ENCODE results near the gene ACR.

Gene ACR

DNA sequence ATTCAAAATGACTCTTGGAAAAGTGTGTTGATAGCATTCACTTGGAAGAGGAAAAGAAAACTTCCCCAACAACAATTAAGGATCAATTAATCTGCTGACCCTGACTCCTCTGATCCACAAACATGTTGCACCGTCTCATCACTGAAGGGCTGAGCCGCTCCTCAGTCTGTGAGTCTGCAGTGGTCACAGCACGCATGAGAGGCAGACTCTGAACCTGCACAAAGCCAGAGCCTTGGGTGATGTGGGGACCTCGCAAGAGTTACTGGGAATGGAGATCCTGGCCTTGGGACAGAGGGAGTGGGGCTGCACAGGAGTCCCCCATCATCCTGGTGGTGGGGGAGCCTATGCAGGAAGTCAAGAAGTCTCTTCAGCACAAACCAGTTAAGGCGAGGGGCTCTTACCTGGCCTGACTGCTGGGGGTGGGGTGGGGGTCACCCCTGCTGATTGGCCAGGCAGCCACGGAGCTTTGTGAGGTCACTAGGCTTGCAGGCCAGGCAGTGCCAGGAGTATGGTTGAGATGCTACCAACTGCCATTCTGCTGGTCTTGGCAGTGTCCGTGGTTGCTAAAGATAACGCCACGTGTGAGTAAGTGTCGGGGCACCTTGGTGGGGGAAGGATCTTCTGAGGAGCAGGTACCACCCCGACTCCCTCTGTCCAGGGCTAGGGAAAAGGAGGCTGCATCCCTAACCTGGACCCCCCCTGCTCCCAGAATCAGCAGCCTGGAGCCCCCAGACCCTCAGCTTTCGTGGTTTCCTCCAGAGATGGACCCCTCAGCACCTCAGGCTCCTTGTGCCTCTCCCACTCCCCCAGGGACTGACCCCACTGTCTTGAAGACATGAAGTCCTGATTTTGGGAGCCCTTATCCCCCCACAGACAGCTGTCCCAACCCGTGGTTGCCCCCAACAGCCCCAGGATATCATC is at the start of gene ACR:
Gene ACR (plus strand): TSS at position 477 of the 921 bp plus-strand sequence. CDS start 32 bp downstream, at position 509.
- peak; percentile 2 for DNase-seq

DNA sequence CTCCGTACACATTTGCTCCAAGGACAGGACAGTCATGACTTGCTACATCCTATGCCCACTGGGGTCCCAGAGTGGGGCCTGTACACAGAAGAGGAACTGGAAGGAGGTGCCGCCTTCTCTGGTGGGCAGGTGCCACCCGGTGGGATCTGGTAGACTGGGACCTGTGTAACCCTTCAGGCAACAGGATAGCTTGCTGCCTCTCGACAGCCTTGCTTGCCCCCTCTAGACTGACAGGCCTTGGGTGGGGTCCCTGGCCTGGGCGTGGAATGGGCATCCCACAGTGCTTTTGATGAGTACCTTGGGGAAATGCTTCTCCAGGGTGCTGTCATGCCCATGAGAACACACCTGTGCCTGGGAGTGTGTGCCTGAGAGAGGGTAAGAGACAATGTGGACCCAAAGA is 49.6 kb upstream of the ACR start:
- DNase-seq: peak; percentile 2

DNA sequence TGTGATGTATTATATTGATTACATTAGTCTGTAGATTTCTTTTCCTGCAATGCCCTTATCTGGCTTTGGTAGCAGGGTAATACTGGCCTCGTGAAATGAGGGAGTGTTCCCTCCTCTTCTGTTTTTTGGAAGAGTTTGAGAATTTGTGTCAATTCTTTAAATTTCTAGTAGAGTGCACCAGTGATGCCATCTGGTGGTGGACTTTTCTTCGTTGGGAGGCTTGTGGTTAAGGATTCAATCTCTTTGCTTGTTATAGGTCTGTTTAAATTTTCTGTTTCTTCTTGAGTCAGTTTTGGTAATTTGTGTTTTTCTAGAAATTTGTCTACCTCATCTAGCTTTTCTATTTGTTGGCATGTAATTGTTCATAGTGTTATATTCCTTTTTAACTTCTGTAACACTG is 46.5 kb upstream of the ACR start:
- peak; percentile 37 for DNase-seq

DNA sequence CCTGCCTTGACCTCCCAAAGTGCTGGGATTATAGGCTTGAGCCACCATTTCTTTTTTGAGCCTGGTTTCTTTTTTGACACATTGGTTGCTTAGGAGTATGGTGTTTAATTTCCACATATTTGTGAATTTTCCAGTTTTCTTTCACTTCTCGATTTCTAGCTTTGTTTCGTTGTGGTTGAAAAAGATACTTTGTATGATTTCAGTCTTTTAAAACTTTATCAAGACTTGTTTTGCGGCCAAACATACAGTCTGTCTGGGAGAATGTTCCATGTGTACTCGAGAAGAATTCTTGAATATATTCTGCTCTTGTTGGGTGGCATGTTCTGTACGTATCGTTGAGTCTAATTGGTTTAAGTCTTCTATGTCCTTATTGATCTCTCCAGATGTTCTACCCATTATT is 44.5 kb upstream of the ACR start:
- DNase-seq: no peak

DNA sequence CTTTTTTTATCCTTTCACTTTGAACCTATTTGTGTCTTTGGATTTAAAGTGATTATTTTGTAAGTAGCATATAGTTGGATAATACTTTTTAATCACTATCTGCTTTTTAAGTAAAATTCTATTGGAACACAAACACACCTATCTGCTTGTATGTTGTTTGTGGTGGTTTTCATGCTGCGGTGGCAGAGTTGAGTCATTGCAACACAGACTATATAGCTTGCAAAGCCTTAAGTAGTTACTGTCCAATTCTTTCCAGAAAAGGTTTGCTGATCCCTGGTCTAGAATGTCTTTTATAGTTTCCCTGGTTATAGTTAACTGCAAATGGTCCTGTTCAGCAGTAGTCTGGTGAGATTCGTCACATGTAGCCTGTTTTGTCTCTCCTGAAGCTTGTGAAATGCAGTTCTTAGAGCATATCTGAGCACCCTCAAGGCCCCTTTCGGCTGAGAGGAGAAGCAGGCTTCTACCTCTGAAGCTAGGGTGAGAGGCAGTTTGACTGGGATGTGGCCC is 43.9 kb upstream of the ACR start:
- DNase-seq: no peak

DNA sequence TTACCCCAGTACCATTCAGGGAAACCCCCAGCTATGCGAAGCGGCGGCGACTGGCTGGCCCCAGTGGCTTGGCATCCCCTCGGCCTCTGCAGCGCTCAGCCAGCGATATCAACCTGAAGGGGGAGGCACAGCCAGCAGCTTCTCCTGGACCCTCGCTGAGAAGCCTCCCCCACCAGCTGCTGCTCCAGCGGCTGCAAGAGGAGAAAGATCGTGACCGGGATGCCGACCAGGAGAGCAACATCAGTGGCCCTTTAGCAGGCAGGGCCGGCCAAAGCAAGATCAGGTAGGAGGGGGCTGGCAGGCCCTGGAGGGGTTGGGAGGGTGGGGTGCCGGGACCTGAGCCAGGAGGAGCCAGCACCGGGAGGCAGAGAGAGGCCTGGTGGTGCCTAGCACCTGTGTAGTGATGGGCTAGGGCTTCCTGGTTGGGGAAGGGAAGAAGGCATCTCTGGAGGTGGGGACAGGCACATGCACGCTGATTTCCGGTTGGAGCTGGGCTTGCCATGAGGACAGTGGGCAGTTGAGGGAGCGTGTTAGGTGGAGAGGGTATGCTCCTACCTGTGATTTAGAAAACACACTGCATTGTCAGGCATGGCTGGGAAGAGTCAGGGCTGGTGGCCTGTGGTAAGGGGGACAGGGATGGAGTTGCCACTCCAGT is 43.1 kb upstream of the ACR start:
- no peak for DNase-seq

DNA sequence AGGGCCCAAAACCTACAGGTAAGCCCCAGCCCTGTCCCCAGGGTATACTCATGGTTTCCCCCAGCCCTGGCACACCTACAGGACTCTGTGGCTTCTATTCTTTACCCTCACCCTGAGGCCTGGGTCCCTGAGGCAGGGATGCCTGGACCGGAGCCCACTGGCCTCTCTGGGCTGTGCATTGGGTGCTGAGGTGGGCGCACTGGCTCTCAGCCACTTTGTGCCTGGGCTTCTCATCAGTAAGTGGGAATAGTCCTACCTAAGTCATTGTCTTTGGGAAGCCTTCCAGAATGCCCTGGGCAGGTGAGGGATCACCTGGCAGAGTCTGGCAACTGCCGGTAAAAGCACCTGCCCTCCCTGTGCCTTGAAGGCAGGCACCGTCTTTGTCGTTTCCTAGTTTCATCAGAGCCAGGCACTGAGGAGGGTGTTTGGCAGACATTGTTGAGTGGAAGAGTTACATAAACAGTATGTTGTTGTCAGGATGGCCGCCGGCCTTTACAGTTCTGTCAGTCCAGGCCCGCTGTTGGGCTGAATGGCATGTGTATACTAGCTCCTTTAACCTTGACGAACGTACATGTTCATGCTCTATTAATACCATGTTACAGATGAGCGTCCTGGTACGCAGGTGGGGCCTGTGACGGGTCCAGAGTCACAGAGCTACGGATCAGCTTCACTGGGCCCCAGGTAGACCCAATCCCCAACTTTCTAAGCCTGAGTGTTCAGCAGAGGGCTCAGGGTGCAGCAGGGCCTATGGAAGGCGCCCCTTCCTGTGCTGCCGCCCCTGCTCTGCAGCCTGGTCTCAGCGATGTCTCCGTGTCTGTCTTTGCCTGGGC is 42.4 kb upstream of the ACR start:
- DNase-seq: no peak

DNA sequence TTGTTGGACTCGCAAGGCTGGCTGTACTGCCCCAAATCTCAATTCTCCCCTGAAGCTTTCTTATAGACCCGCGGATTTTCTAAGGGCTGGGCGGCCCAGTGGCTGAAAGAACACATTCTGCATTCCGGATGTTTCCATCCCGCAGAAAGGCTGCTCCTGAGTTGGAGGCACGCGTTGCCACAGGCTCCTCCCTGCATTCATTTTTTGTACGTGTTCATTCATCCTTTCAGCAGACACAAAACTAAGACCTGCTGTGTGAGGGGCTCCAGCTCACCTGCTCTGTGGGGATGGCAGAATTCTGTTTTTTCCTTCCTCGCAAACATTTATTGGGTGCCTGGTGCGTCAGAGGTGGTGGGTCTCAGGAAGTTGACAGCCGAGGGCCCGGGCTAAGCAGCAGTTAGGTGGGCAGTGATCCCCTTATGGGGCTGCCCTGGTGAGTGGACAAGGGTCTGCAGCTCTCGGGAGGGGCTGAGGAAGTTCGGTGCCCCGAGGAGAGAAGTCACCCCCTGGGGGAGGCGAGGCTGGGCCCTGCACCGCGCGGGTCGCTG is 41.7 kb upstream of the ACR start:
- DNase-seq: no peak

DNA sequence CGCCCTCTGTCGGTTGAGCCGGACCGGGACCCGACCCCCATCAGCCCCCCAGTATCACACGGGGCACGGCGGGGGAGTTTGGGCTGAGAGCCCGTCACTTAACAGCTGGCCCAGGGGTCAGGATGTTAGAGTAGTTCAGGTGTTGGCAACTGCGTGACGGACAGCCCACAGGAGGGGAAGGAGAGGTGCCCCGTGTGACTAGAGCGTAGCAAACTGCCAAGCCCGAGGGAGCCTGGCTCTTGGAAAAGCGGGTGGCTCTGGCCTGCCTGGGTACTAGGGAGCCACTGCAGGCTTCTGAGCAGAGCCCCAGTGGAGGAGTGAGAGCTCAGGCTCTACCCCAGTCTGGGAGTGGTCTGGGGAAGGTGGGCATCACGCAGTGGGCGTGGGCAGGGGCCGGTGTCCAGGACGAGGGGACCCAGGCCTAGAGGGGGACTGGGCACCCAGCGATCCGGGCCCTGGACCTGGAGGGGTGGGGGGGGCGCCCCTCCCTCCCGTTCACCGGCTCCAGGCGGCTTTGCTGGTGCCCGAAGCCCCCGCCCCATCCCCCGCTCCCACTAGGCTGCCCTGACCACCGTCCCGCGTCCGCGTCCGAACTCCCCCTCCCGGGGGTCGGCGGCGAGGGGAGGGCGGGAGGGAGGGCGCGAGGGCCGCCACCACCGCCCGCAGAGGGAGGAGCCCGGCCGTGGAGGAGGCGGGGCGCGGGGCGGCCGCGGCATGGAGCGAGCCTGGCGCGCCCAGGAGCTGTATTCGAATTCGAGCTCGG is 41.0 kb upstream of the ACR start:
- no peak for DNase-seq

DNA sequence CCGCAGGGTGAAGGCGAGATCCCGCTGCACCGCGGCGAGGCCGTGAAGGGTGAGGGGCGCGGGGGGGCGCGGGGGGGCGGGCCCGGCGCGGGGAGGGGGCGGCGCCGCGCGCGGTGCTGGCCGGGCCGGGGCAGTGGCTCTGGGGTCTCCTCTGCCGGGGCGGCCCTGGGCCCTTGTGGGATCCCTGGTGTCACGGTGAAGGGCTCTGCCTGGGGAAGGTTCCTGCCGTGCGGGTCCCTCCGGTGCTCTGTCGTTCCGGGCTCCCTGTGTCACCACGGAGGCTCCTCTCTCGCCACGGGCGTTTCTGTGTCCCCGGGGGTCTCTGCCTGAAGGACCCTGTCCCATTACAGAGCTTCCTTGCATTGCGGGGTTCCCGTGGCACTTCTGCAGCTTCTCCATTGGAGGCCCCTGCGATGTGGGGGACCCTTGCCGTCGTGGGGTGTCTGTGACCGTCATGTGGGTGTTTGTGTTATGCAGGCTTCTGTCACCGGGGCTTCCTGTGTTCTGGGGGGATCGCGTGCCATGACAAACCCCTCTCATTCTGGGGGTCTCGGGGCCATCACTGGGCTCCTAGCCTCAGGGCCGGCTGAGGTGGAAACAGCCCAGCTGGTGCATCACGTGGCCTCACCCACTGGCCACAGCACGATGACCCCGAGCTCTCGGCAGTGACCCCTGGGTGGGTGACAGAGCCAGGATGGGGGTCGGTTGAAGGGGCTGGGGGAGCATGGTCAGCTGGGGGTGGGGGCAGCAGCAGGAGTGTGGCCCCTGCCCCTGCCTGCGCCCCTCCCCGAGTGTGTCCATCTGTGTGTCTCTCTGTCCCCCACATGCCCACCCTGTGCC is 40.1 kb upstream of the ACR start:
- DNase-seq: no peak

DNA sequence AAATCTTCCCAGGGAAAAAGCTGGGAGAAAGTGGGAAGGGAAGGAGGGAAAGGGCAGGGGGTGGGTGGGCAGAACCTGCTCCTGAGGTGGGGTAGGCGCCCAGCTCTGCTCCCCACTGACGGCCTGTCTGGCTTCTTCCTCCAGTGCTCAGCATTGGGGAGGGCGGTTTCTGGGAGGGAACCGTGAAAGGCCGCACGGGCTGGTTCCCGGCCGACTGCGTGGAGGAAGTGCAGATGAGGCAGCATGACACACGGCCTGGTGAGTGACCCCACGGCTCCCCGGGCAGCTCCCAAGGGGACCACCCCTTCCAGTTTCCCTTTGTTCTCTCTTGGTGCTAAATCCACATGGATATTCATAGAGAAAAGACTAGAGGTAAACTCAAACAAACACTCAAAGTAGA is 39.5 kb upstream of the ACR start:
- DNase-seq: no peak

DNA sequence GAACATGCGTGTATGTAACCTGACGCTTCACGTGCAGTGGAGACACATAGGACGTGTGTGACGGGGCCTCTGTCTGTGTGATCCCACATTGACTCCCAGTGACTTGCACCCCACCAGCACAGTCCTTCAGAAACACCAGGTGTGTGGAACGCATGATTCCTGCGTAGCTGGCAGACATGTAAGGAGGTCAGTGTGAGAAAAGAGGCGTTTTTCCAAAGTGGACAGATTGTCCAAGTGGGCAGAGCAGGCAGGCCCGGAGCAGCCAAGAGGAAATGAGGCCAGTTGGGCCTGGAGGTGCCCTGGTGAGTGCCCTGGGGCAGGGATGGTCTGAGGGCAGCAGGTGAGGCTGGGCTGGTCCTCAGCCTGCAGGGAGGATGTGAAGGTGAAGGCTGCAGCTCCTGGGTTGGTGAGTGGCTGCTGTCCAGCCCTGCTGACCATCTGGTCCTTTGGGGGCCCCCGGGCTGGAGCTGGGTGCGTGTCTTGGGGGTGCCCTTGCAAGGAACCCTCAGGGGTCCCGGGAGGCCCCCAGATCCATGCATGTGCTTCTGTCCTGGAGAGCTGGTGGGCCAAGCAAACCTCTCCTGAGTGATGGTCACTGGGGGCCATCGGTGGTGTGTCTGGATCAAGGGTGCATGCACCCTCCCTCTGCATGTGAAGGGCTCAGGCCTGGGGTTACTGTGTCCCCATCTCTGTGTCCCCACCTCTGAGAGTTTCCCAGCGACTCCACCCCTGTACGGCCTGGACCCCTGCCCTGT is 38.8 kb upstream of the ACR start:
- DNase-seq: no peak

DNA sequence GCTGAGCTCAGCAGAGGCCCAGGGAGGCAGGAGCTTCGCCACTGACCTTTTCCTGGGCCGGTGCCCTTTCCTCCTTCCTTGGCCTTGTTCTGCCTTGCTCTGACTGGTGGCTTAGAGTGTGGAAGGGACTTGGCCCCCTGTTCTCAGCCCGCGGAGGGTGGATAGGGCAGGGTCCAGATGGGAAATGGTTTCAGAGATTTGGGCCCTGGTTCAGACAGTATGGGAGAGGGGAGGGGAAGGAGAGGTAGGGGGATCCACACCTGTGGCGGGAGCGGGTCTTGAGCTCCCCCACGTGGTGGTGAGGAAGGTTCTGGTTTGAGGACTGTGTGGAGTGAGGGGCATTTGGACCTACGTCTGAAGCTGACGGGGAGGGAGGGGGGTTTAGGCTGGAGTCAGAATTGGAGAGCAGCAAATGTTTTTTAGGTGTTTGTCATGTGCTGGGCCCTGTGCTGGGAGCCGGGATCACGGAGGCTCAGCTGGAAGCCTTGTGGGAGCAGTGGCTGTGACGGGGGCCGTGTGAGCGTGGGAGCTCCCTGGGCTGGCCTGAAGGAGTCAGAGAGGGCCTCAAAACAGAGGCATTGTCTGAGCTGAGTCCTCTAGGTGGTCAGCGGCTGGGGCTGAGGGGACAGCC is 38.1 kb upstream of the ACR start:
- no peak for DNase-seq

DNA sequence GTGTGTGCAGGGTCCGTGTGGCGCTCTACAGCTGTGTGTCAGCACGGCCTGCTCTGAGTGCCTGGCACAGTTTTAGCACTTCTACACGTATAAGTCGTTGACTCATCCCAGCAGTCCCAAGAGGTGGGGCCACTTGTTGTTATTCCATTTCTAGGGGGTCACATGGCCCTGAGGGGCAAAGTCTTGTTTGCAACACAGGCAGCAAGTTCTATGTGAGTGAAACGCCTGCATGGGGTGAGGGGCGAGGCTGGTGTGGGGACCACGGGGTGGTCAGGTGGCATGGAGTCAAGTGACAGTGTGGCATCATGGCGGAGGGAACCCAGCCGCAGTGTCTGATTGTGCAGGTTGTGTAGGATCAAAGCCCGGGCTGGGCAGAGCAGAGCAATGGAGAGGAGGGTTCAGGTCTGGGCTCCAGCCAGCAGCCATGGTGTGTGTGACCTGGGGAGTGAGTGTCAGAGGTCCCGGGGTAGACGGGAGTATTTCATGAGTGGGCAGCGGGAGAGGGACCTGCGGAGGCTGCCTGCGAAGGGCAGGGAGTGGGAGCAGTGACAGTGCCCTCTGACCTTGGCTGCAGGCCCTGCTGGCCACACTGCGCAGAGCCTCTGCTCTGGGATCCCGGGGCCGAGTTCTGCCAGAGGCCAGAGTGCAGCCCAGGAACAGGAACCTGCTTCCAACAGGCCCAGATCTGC is 37.5 kb upstream of the ACR start:
- no peak for DNase-seq

DNA sequence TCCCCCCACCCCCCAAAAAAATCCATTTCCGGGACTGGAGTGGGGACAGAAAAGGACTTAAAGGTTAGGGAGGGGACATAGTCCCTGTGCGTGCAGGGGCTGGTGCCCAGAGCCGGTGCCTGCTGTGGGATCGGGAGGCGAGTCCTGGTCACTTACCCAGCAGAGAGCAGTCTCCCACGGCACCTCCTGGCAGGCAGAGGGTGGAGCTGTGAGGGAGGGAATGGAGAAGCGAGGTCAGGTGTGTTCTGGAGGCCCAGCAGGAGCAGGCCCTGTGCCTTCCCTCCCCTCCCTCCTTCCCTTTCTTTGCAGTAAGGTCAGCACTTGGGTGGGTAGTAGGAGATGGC is 37.0 kb upstream of the ACR start:
- DNase-seq: no peak

DNA sequence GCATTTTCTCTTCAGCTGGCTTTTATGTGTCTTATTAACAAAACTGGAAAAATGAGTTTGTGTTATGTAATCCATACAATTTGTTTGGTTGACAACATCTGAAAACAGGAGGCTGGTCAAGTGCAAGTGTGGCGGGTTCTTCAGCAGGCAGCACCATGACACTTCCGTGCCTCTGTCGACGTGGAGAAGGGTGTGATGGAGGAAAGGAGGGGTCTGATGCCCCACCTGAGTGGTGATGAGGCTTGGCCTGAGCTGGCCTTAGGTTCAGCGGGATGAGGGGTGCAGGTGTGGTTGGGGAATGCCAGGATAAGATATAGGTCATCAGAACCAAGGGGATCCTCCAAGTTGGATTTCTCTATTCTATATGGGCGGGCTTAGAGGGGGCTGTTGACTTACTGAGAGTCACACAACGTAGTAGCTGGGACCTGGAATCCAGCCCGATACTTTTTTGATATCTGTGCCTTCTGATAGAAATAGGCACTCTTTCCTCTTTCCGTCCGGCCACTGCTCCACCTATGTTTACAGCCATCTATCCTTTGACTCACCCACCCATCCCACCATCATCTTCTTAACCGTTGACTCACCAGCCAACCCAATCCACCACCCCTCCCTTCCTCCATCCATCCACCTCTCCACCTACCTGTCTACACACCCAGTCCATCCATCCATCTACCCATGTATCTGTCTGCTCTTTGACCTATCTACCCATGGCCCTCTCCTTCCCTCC is 36.4 kb upstream of the ACR start:
- no peak for DNase-seq

DNA sequence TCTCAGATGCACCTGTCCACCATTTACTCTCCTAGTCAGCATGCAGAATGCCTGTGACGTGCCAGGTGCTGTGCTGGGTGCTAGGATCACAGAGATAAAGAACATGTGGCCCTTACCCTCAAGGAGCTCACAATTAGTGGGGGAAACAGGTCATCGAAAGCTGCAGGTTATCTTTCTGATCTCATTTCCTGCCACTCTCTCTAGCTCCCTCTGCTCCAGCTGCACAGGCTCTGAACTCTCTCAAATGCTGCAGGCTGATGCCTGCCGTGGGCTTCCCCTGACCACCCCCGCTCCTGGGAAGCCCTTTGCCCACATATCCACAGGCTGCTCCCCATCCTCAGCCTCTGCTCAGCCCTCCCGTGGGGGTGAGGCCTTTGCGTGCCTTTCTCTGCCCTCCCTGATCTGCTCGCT is 35.7 kb upstream of the ACR start:
- DNase-seq: no peak

DNA sequence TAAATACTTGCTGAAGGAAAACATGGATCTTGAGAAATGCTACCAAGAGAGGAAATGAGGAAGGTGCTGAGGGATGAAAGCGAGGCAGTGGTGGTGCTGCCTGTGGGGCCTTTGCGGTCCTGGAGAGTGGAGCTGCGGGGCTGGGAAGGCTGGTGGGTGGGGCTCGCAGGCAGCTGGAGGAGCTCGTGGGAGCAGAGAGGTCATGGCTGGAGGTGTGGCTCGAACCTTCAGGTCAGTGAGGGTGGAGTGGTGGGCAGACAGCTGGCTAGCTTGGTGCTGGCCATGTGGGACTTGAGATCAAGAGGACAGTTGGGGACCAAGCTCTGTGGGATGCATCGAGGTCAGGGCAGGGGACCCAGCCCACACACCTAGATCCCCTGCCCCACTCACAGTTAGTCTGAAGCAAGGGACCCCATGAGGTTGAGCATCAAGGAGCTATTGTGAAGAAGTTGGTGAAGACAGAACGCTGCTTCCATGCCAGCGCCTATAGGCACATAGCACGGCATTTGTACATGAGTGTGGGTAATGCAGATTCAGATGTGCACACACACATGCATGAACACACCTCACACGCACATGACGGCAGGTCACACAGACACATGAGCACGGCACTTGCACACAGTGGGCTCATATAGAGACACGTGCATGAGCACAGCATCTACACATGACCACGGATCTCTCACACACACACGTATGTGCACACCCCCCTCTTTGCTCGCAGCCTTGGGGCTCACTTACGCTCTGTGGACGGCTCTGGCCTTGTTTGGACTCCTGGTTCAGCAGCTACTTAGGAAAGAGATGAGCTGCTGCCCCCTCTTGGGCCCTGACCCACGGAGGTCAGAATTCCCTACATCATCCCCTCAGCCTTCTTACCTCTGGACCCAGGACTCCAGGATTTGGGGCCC is 34.9 kb upstream of the ACR start:
- DNase-seq: no peak

All from stimulated activated CD4-positive, alpha-beta T cell treated with anti-CD3 and anti-CD28 coated beads, Interleukin-4, amount 100 ng/mL, for 24 hours (primary cell).